ENCODE results near the gene MRPL24.

MRPL24 gene

GRCh38 chr1:156740741-156741480 is at the start of gene MRPL24:
TSS of gene MRPL24 (minus strand) at chr1:156741088. CDS start at chr1:156738704, 2,384 bp downstream.
- DNase-seq (ENCODE audit: insufficient read length, low spot score) (peak; percentile 83), FAIRE-seq (peak; percentile 55)
- peak; percentile 34; the same call in 1 of the 2 replicates for TF ChIP-seq POLR2A (IDR thresholded peaks at IDR 0.05; ENCODE audit: low read depth, low read length)

GRCh38 chr1:156789621-156790318 is 48.9 kb upstream of the MRPL24 start:
- DNase-seq (ENCODE audit: insufficient read length, low spot score): no peak
- no peak for TF ChIP-seq POLR2A (IDR thresholded peaks at IDR 0.05; ENCODE audit: low read depth, low read length)
- FAIRE-seq: no peak

GRCh38 chr1:156788136-156788535 is 47.2 kb upstream of the MRPL24 start:
- DNase-seq (ENCODE audit: insufficient read length, low spot score) (no peak), FAIRE-seq (no peak)
- TF ChIP-seq POLR2A (IDR thresholded peaks at IDR 0.05; ENCODE audit: low read depth, low read length): no peak

GRCh38 chr1:156786640-156787039 is 45.8 kb upstream of the MRPL24 start:
- no peak for TF ChIP-seq POLR2A (IDR thresholded peaks at IDR 0.05; ENCODE audit: low read depth, low read length)
- DNase-seq (ENCODE audit: insufficient read length, low spot score) (no peak), FAIRE-seq (no peak)

- no peak for DNase-seq (ENCODE audit: insufficient read length, low spot score)
- FAIRE-seq: no peak
- TF ChIP-seq POLR2A (IDR thresholded peaks at IDR 0.05; ENCODE audit: low read depth, low read length): no peak
Measured at GRCh38 chr1:156785458-156785857, 44.6 kb upstream of the MRPL24 start.

- DNase-seq (ENCODE audit: insufficient read length, low spot score) (no peak), FAIRE-seq (no peak)
- no peak for TF ChIP-seq POLR2A (IDR thresholded peaks at IDR 0.05; ENCODE audit: low read depth, low read length)
Measured at GRCh38 chr1:156781585-156782186, 40.8 kb upstream of the MRPL24 start.

- no peak for DNase-seq (ENCODE audit: insufficient read length, low spot score)
- FAIRE-seq: no peak
- no peak for TF ChIP-seq POLR2A (IDR thresholded peaks at IDR 0.05; ENCODE audit: low read depth, low read length)
Measured at GRCh38 chr1:156777573-156777972, 36.7 kb upstream of the MRPL24 start.

- no peak for DNase-seq (ENCODE audit: insufficient read length, low spot score)
- no peak for TF ChIP-seq POLR2A (IDR thresholded peaks at IDR 0.05; ENCODE audit: low read depth, low read length)
- FAIRE-seq: no peak
Measured at GRCh38 chr1:156776942-156777341, 36.1 kb upstream of the MRPL24 start.

- no peak for TF ChIP-seq POLR2A (IDR thresholded peaks at IDR 0.05; ENCODE audit: low read depth, low read length)
- FAIRE-seq (no peak), DNase-seq (ENCODE audit: insufficient read length, low spot score) (no peak)
Measured at GRCh38 chr1:156775799-156776198, 34.9 kb upstream of the MRPL24 start.

GRCh38 chr1:156773607-156774006 is 32.7 kb upstream of the MRPL24 start:
- no peak for FAIRE-seq
- DNase-seq (ENCODE audit: insufficient read length, low spot score): no peak
- TF ChIP-seq POLR2A (IDR thresholded peaks at IDR 0.05; ENCODE audit: low read depth, low read length): no peak

- FAIRE-seq (no peak), DNase-seq (ENCODE audit: insufficient read length, low spot score) (no peak)
- TF ChIP-seq POLR2A (IDR thresholded peaks at IDR 0.05; ENCODE audit: low read depth, low read length): no peak
Measured at GRCh38 chr1:156772728-156773497, 32.0 kb upstream of the MRPL24 start.

GRCh38 chr1:156772222-156772621 is 31.3 kb upstream of the MRPL24 start:
- FAIRE-seq: no peak
- TF ChIP-seq POLR2A (IDR thresholded peaks at IDR 0.05; ENCODE audit: low read depth, low read length): no peak
- DNase-seq (ENCODE audit: insufficient read length, low spot score): no peak

- FAIRE-seq (no peak), DNase-seq (ENCODE audit: insufficient read length, low spot score) (no peak)
- no peak for TF ChIP-seq POLR2A (IDR thresholded peaks at IDR 0.05; ENCODE audit: low read depth, low read length)
Measured at GRCh38 chr1:156768610-156769295, 27.9 kb upstream of the MRPL24 start.
